Measurements from ENCODE around the gene COL6A2. TPM values are rescaled to one million over a fixed set of nuclear protein-coding genes. Genes with fewer than 3 reads are reported as not detected.
A peak's percentile ranks its signal among the peaks of the same experiment; 100 is the strongest.

COL6A2 gene
- total RNA-seq, 1 donor from 2014 or later, result 933 TPM

GRCh38 chr21:46065914-46066551 lies 31.9 kb upstream of the COL6A2 start:
- H3K4me1 Mint-ChIP-seq, result peaks cover 21% of the 10 kb centered on the region
- H3K36me3 Mint-ChIP-seq, result no peaks in the 10 kb centered on the region
- TF ChIP-seq CTCF (IDR thresholded peaks at IDR 0.05; ENCODE audit: unreplicated experiment), result no peak
- peaks cover 15% of the 10 kb centered on the region for H3K9me3 Mint-ChIP-seq
- no peak overlapping the region for H3K4me3 Mint-ChIP-seq
- H3K27ac Mint-ChIP-seq, result peak overlapping the region; percentile 91
- DNase-seq (ENCODE audit: low spot score in 2 of 2, unreplicated experiment in 2 of 2), result no peak
- H3K27me3 Mint-ChIP-seq (ENCODE audit: low read depth), result peaks cover 11% of the 10 kb centered on the region

GRCh38 chr21:46066591-46067331 lies 31.2 kb upstream of the COL6A2 start:
- no peak for TF ChIP-seq CTCF (IDR thresholded peaks at IDR 0.05; ENCODE audit: unreplicated experiment)
- H3K36me3 Mint-ChIP-seq, result no peaks in the 10 kb centered on the region
- peaks cover 21% of the 10 kb centered on the region for H3K4me1 Mint-ChIP-seq
- peaks cover 11% of the 10 kb centered on the region for H3K27me3 Mint-ChIP-seq (ENCODE audit: low read depth)
- H3K4me3 Mint-ChIP-seq, result no peak overlapping the region
- H3K27ac Mint-ChIP-seq, result peak overlapping the region; percentile 91
- H3K9me3 Mint-ChIP-seq, result peaks cover 10% of the 10 kb centered on the region
- DNase-seq (ENCODE audit: low spot score in 2 of 2, unreplicated experiment in 2 of 2), result peak in 1 of 2 experiments; percentile 25

- H3K27me3 Mint-ChIP-seq (ENCODE audit: low read depth), result peaks cover 11% of the 10 kb centered on the region
- H3K4me1 Mint-ChIP-seq, result peaks cover 21% of the 10 kb centered on the region
- H3K4me3 Mint-ChIP-seq, result no peak overlapping the region
- H3K9me3 Mint-ChIP-seq, result peaks cover under 1% of the 10 kb centered on the region
- no peak for TF ChIP-seq CTCF (IDR thresholded peaks at IDR 0.05; ENCODE audit: unreplicated experiment)
- no peak for DNase-seq (ENCODE audit: low spot score in 2 of 2, unreplicated experiment in 2 of 2)
- no peaks in the 10 kb centered on the region for H3K36me3 Mint-ChIP-seq
- peak overlapping the region; percentile 85 for H3K27ac Mint-ChIP-seq
Measured at GRCh38 chr21:46067505-46068201, 30.3 kb upstream of the COL6A2 start.

- peaks cover 21% of the 10 kb centered on the region for H3K4me1 Mint-ChIP-seq
- TF ChIP-seq CTCF (IDR thresholded peaks at IDR 0.05; ENCODE audit: unreplicated experiment), result no peak
- DNase-seq (ENCODE audit: low spot score in 2 of 2, unreplicated experiment in 2 of 2), result no peak
- H3K27ac Mint-ChIP-seq, result no peak overlapping the region
- peaks cover 11% of the 10 kb centered on the region for H3K27me3 Mint-ChIP-seq (ENCODE audit: low read depth)
- H3K36me3 Mint-ChIP-seq, result no peaks in the 10 kb centered on the region
- no peaks in the 10 kb centered on the region for H3K9me3 Mint-ChIP-seq
- no peak overlapping the region for H3K4me3 Mint-ChIP-seq
Measured at GRCh38 chr21:46068516-46069079, 29.3 kb upstream of the COL6A2 start.

- no peak overlapping the region for H3K4me3 Mint-ChIP-seq
- H3K4me1 Mint-ChIP-seq, result peaks cover 21% of the 10 kb centered on the region
- no peaks in the 10 kb centered on the region for H3K36me3 Mint-ChIP-seq
- no peaks in the 10 kb centered on the region for H3K9me3 Mint-ChIP-seq
- H3K27me3 Mint-ChIP-seq (ENCODE audit: low read depth), result peaks cover 11% of the 10 kb centered on the region
- no peak for TF ChIP-seq CTCF (IDR thresholded peaks at IDR 0.05; ENCODE audit: unreplicated experiment)
- no peak overlapping the region for H3K27ac Mint-ChIP-seq
- DNase-seq (ENCODE audit: low spot score in 2 of 2, unreplicated experiment in 2 of 2), result no peak
Measured at GRCh38 chr21:46069166-46069565, 28.7 kb upstream of the COL6A2 start.

Measured in mesothelial cell of epicardium (in vitro differentiated cells).